Neural progenitor cell (in vitro differentiated cells): Measurements from ENCODE around the gene CCNY. TPM values are rescaled to one million over a fixed set of nuclear protein-coding genes. Genes with fewer than 3 reads are reported as not detected.

Experiments
- DNase-seq: peaks from one replicate; pipeline ENCODE4 v3.0.0-alpha.2; 2016; ENCODE audit warnings: low spot score
- H2AFZ ChIP-seq: fragments of 200-600 bp; sonication (generic); replicated peaks from 2 replicates; pipeline ENCODE4 v1.6.1; 2016; ENCODE audit warnings: antibody characterized with exemption
- H3F3A ChIP-seq: fragments of 200-600 bp; sonication (generic); 2 replicates; pipeline ENCODE4 v1.6.1; 2016; ENCODE audit warnings: antibody characterized with exemption, low read depth
- H3K27ac ChIP-seq: fragments of 200-600 bp; sonication (generic); 2 replicates; pipeline ENCODE4 v1.5.1; 2016; ENCODE audit warnings: mild to moderate bottlenecking
- H3K27me3 ChIP-seq: fragments of 200-600 bp; sonication (generic); 2 replicates; pipeline ENCODE4 v1.6.1; 2016; ENCODE audit warnings: mild to moderate bottlenecking, moderate library complexity
- H3K36me3 ChIP-seq: fragments of 200-600 bp; sonication (generic); 2 replicates; pipeline ENCODE4 v1.5.1; 2016
- H3K4me1 ChIP-seq: fragments of 200-600 bp; sonication (generic); 2 replicates; pipeline ENCODE4 v1.6.1; 2016; ENCODE audit warnings: mixed run types
- H3K4me2 ChIP-seq: fragments of 200-600 bp; sonication (generic); 2 replicates; pipeline ENCODE4 v1.6.1; 2016
- H3K4me3 ChIP-seq: fragments of 200-600 bp; sonication (generic); 2 replicates; pipeline ENCODE4 v1.5.1; 2016
- H3K79me2 ChIP-seq: fragments of 200-600 bp; sonication (generic); 2 replicates; pipeline ENCODE4 v1.6.1; 2016; ENCODE audit warnings: low read depth
- H3K9ac ChIP-seq: fragments of 200-600 bp; sonication (generic); 2 replicates; pipeline ENCODE4 v1.6.1; 2016
- H3K9me3 ChIP-seq: fragments of 200-600 bp; sonication (generic); 2 replicates; pipeline ENCODE4 v1.5.1; 2016; ENCODE audit warnings: low read depth
- H4K20me1 ChIP-seq: fragments of 200-600 bp; sonication (generic); 2 replicates; pipeline ENCODE4 v1.6.1; 2016; ENCODE audit warnings: low read depth
- H3K27ac Mint-ChIP-seq: 3 replicates; pipeline ENCODE4 v1.8.0; 2021; ENCODE audit warnings: mixed read lengths
- H3K27me3 Mint-ChIP-seq: 2 replicates; pipeline ENCODE4 v1.8.0; 2022; ENCODE audit warnings: low read depth, mild to moderate bottlenecking, inconsistent platforms, moderate library complexity, mixed read lengths; ENCODE audit not compliant: insufficient read depth
- H3K36me3 Mint-ChIP-seq: 3 replicates; pipeline ENCODE4 v1.8.0; 2021; ENCODE audit warnings: mixed read lengths
- H3K4me1 Mint-ChIP-seq: 3 replicates; pipeline ENCODE4 v1.8.0; 2021; ENCODE audit warnings: mixed read lengths
- H3K4me3 Mint-ChIP-seq: 3 replicates; pipeline ENCODE4 v1.8.0; 2021; ENCODE audit warnings: mild to moderate bottlenecking, moderate library complexity, mixed read lengths
- H3K9me3 Mint-ChIP-seq: 3 replicates; pipeline ENCODE4 v1.8.0; 2020; ENCODE audit warnings: mixed read lengths
- EZH2 ChIP-seq: fragments of 200-600 bp; sonication (generic); IDR thresholded peaks from 2 replicates; pipeline ENCODE4 v1.6.1; 2017; ENCODE audit warnings: antibody characterized with exemption, mild to moderate bottlenecking, moderate library complexity
- EZH2phosphoT487 ChIP-seq: fragments of 200-600 bp; sonication (generic); IDR thresholded peaks from 2 replicates; pipeline ENCODE4 v1.6.1; 2017; ENCODE audit warnings: antibody characterized with exemption
- total RNA-seq: library from RNA; depleted of rRNA; stranded (reverse); fragments of >200 nt; gene quantifications from 2 replicates; pipeline ENCODE4 v1.2.3, GENCODE V29; 2015; ENCODE audit warnings: low replicate concordance
- TF ChIP-seq, protein P1 (sequence below): fragments of 200-600 bp; sonication (generic); IDR thresholded peaks from 2 replicates; pipeline ENCODE4 v1.5.1; 2017; ENCODE audit warnings: antibody characterized with exemption, mild to moderate bottlenecking

CCNY gene
- total RNA-seq, 1 donor from 2014 or later: 46.7 TPM

DNA sequence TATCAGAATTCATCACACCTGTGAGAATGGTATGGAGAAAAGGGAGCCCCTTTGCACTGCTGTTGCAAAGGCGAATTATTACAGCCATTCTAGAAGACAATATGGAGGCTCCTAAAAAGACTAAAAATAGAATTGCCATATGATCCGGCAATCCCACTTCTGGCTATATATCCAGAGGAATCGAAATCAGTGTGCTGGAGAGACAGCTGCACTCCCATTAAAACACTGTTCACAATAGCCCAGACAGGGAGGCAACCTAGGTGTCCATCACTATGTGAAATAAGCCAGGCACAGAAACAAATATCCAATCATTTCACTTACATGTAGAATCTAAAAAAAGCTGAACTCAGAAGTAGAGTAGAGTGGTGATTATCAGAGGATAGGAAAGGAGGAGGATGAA is 242.8 kb downstream of the CCNY start:
- peaks cover 4% of the 10 kb centered on the region for H3K27me3 Mint-ChIP-seq

DNA sequence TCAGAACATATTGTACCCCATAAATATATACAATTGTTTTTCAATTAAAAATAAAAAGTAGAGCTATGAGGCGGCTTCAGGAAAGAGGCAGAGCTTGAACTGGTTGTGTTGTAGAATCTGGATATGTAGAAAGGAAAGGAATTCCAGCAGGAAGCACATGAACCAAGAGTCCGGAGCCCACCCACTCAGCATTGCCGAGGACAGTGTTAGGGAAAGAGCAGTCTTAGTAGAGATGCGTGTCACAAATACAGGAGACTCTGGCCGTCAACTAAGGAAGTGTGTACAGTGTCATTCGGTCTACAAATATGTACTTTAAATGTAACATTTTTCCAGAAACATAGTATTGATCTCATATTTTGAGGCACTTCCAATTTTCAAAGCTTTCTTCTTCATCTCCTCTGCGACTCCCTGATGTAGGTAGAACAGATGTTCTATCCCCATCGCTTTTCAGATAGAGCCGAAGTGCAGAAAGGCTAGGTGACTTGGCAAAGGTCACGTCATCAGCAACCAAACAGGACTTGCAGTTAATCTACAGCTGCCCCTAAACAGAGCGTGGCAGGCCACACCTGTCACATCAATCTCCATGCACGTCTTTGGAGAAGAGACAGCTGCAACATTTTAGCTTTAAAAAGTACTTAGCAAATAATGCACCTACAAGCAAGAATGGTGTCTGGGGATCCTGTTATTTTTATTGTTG is 243.6 kb downstream of the CCNY start:
- Histone ChIP-seq H3K27me3 (no peaks in the 10 kb centered on the region), H3K4me3 (no peak overlapping the region), H3K4me1 (no peaks in the 10 kb centered on the region), H3K27ac (no peak overlapping the region), H4K20me1 (no peaks in the 10 kb centered on the region), H3K36me3 (no peaks in the 10 kb centered on the region), H3K9ac (no peak overlapping the region), H3K9me3 (no peaks in the 10 kb centered on the region), H3K4me2 (no peak overlapping the region), H2AFZ (no peak overlapping the region), H3F3A (no peaks in the 10 kb centered on the region), H3K79me2 (no peaks in the 10 kb centered on the region)
- Mint-ChIP-seq H3K9me3 (no peaks in the 10 kb centered on the region), H3K36me3 (peaks cover 6% of the 10 kb centered on the region), H3K27me3 (peaks cover 7% of the 10 kb centered on the region), H3K4me3 (no peak overlapping the region), H3K4me1 (no peaks in the 10 kb centered on the region), H3K27ac (no peak overlapping the region)
- TF ChIP-seq, protein P1, sequence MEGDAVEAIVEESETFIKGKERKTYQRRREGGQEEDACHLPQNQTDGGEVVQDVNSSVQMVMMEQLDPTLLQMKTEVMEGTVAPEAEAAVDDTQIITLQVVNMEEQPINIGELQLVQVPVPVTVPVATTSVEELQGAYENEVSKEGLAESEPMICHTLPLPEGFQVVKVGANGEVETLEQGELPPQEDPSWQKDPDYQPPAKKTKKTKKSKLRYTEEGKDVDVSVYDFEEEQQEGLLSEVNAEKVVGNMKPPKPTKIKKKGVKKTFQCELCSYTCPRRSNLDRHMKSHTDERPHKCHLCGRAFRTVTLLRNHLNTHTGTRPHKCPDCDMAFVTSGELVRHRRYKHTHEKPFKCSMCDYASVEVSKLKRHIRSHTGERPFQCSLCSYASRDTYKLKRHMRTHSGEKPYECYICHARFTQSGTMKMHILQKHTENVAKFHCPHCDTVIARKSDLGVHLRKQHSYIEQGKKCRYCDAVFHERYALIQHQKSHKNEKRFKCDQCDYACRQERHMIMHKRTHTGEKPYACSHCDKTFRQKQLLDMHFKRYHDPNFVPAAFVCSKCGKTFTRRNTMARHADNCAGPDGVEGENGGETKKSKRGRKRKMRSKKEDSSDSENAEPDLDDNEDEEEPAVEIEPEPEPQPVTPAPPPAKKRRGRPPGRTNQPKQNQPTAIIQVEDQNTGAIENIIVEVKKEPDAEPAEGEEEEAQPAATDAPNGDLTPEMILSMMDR: no peak
- no peak for TF ChIP-seq EZH2
- no peak for TF ChIP-seq EZH2phosphoT487
- no peak for DNase-seq

More for the DNA sequence above, 242.8 kb downstream of the CCNY start:
- Histone ChIP-seq H4K20me1 (no peaks in the 10 kb centered on the region), H3K4me3 (no peak overlapping the region), H3F3A (no peaks in the 10 kb centered on the region), H3K9me3 (no peaks in the 10 kb centered on the region), H3K36me3 (no peaks in the 10 kb centered on the region), H2AFZ (no peak overlapping the region), H3K27ac (no peak overlapping the region), H3K9ac (no peak overlapping the region), H3K79me2 (no peaks in the 10 kb centered on the region), H3K4me2 (no peak overlapping the region), H3K27me3 (no peaks in the 10 kb centered on the region), H3K4me1 (no peaks in the 10 kb centered on the region)
- DNase-seq: no peak
- no peak overlapping the region for H3K4me3 Mint-ChIP-seq
- H3K27ac Mint-ChIP-seq: no peak overlapping the region
- H3K36me3 Mint-ChIP-seq: peaks cover 6% of the 10 kb centered on the region
- TF ChIP-seq EZH2 (no peak), EZH2phosphoT487 (no peak)
- TF ChIP-seq, protein P1: no peak
- no peaks in the 10 kb centered on the region for H3K9me3 Mint-ChIP-seq
- no peaks in the 10 kb centered on the region for H3K4me1 Mint-ChIP-seq

- no peak overlapping the region for H3K9ac ChIP-seq
- H3K9me3 ChIP-seq: no peaks in the 10 kb centered on the region
- H3K27me3 ChIP-seq: no peaks in the 10 kb centered on the region
- peaks cover 7% of the 10 kb centered on the region for H3K27me3 Mint-ChIP-seq
- H3K4me2 ChIP-seq: no peak overlapping the region
- no peaks in the 10 kb centered on the region for H3K4me1 Mint-ChIP-seq
- no peak overlapping the region for H3K4me3 ChIP-seq
- H3K27ac ChIP-seq: no peak overlapping the region
- H3K36me3 Mint-ChIP-seq: peaks cover 4% of the 10 kb centered on the region
- H3K4me1 ChIP-seq: no peaks in the 10 kb centered on the region
- TF ChIP-seq EZH2: no peak
- TF ChIP-seq EZH2phosphoT487: no peak
- TF ChIP-seq, protein P1: no peak
- no peak overlapping the region for H3K27ac Mint-ChIP-seq
- H3K79me2 ChIP-seq: no peaks in the 10 kb centered on the region
- H3F3A ChIP-seq: no peaks in the 10 kb centered on the region
- DNase-seq: no peak
- no peaks in the 10 kb centered on the region for H4K20me1 ChIP-seq
- H2AFZ ChIP-seq: no peak overlapping the region
- H3K9me3 Mint-ChIP-seq: no peaks in the 10 kb centered on the region
- no peak overlapping the region for H3K4me3 Mint-ChIP-seq
- no peaks in the 10 kb centered on the region for H3K36me3 ChIP-seq
Observed at GRCh38 chr10:35580423-35580770, 244.1 kb downstream of the CCNY start.
